Stimulated activated CD8-positive, alpha-beta memory T cell treated with anti-CD3 and anti-CD28 coated beads, Interleukin-15, amount 100 ng/mL, for 24 hours (primary cell): ENCODE measurements around the gene ZKSCAN2.
A peak's percentile ranks its signal among the peaks of the same experiment; 100 is the strongest.

Experiments used
- DNase-seq: peaks from one replicate; pipeline ENCODE4 v3.0.0-alpha.2; 2020; ENCODE audit warnings: low read depth

The ZKSCAN2 gene

GRCh38 chr16:25257470-25257955 lies at the start of gene ZKSCAN2:
Gene ZKSCAN2, minus strand, starts transcription at chr16:25257845. Its CDS starts 718 bp downstream, at chr16:25257127.
- peak; percentile 64 for DNase-seq

- no peak for DNase-seq
Observed at GRCh38 chr16:25299792-25300590, 42.3 kb upstream of the ZKSCAN2 start.

- DNase-seq, result no peak
Observed at GRCh38 chr16:25298165-25298872, 40.7 kb upstream of the ZKSCAN2 start.

GRCh38 chr16:25297151-25297787 lies 39.6 kb upstream of the ZKSCAN2 start:
- no peak for DNase-seq

GRCh38 chr16:25291580-25291979 lies 33.9 kb upstream of the ZKSCAN2 start:
- DNase-seq, result no peak

GRCh38 chr16:25289466-25289865 lies 31.8 kb upstream of the ZKSCAN2 start:
- no peak for DNase-seq

GRCh38 chr16:25279491-25279890 lies 21.8 kb upstream of the ZKSCAN2 start:
- no peak for DNase-seq

- DNase-seq, result no peak
Observed at GRCh38 chr16:25271421-25271820, 13.8 kb upstream of the ZKSCAN2 start.

- DNase-seq, result no peak
Observed at GRCh38 chr16:25270577-25270976, 12.9 kb upstream of the ZKSCAN2 start.

GRCh38 chr16:25269879-25270278 lies 12.2 kb upstream of the ZKSCAN2 start:
- DNase-seq, result no peak

- no peak for DNase-seq
Observed at GRCh38 chr16:25265968-25266367, 8.3 kb upstream of the ZKSCAN2 start.

GRCh38 chr16:25264597-25264996 lies 7.0 kb upstream of the ZKSCAN2 start:
- no peak for DNase-seq

- no peak for DNase-seq
Observed at GRCh38 chr16:25260416-25260815, 2.8 kb upstream of the ZKSCAN2 start.

- no peak for DNase-seq
Observed at GRCh38 chr16:25258861-25259179, 1.2 kb upstream of the ZKSCAN2 start.

- peak; percentile 59 for DNase-seq
Observed at GRCh38 chr16:25257956-25258860, 563 bp upstream of the ZKSCAN2 start.

GRCh38 chr16:25256695-25257469 lies 763 bp downstream of the ZKSCAN2 start:
- DNase-seq, result no peak

GRCh38 chr16:25253322-25253721 lies 4.3 kb downstream of the ZKSCAN2 start:
- DNase-seq, result no peak

- DNase-seq, result no peak
Observed at GRCh38 chr16:25250467-25250866, 7.2 kb downstream of the ZKSCAN2 start.

GRCh38 chr16:25235991-25236390 lies 21.7 kb downstream of the ZKSCAN2 start:
- DNase-seq, result no peak

- no peak for DNase-seq
Observed at GRCh38 chr16:25228372-25228771, 29.3 kb downstream of the ZKSCAN2 start.

- DNase-seq, result no peak
Observed at GRCh38 chr16:25224731-25225319, 32.8 kb downstream of the ZKSCAN2 start.
